OCI-LY1 (cell line): ENCODE data around the gene SIRT2.

ENCODE experiments used
- CTCF ChIP-seq: fragments of 200-600 bp; sonication (generic), shearing (Covaris generic); IDR thresholded peaks from 2 replicates; pipeline ENCODE4 v1.5.1; 2017; ENCODE audit warnings: mild to moderate bottlenecking, antibody characterized with exemption, low read length, moderate library complexity, mixed read lengths
- EZH2 ChIP-seq: fragments of 200-600 bp; sonication (generic), shearing (Covaris generic); IDR thresholded peaks from 2 replicates; pipeline ENCODE4 v1.8.0; 2017; ENCODE audit warnings: borderline replicate concordance, mixed run types, mild to moderate bottlenecking, antibody characterized with exemption, low read length, moderate library complexity, mixed read lengths

- TF ChIP-seq EZH2 (no peak), CTCF (no peak)
Observed at GRCh38 chr19:38845374-38846024, 53.9 kb downstream of the SIRT2 start.
